NCI-H526 (cell line): Measurements from ENCODE around the gene PLA2G3.

Source experiments
- DNase-seq, 2 experiments: peaks; one replicate each; lab custom pipeline; 2025; lab: John Stamatoyannopoulos, UW

Gene PLA2G3

GRCh38 chr22:31148488-31148887 is 8.2 kb upstream of the PLA2G3 start:
- no peak for DNase-seq

- no peak for DNase-seq
These were observed 3.9 kb upstream of the PLA2G3 start for GRCh38 chr22:31144223-31144622.

GRCh38 chr22:31143537-31143936 is 3.2 kb upstream of the PLA2G3 start:
- DNase-seq = no peak

GRCh38 chr22:31143038-31143437 is 2.7 kb upstream of the PLA2G3 start:
- DNase-seq = no peak

GRCh38 chr22:31142285-31142684 is 2.0 kb upstream of the PLA2G3 start:
- DNase-seq = no peak

GRCh38 chr22:31141551-31141950 is 1.2 kb upstream of the PLA2G3 start:
- no peak for DNase-seq

GRCh38 chr22:31140746-31141145 is 438 bp upstream of the PLA2G3 start:
- no peak for DNase-seq

GRCh38 chr22:31139066-31139465 is 1.2 kb downstream of the PLA2G3 start:
- DNase-seq = no peak

GRCh38 chr22:31138126-31138525 is 2.2 kb downstream of the PLA2G3 start:
- DNase-seq = no peak

GRCh38 chr22:31137721-31138120 is 2.6 kb downstream of the PLA2G3 start:
- no peak for DNase-seq

GRCh38 chr22:31136711-31137110 is 3.6 kb downstream of the PLA2G3 start:
- DNase-seq = no peak

GRCh38 chr22:31136155-31136554 is 4.2 kb downstream of the PLA2G3 start:
- no peak for DNase-seq

GRCh38 chr22:31135706-31136105 is 4.6 kb downstream of the PLA2G3 start:
- no peak for DNase-seq

- no peak for DNase-seq
These were observed 5.6 kb downstream of the PLA2G3 start for GRCh38 chr22:31134688-31135087.

GRCh38 chr22:31133911-31134310 is 6.4 kb downstream of the PLA2G3 start:
- no peak for DNase-seq

- DNase-seq = no peak
These were observed 9.4 kb downstream of the PLA2G3 start for GRCh38 chr22:31130873-31131272.

GRCh38 chr22:31128156-31128555 is 12.2 kb downstream of the PLA2G3 start:
- DNase-seq = no peak

GRCh38 chr22:31127181-31127772 is 13.0 kb downstream of the PLA2G3 start:
- no peak for DNase-seq

- DNase-seq = no peak
These were observed 13.5 kb downstream of the PLA2G3 start for GRCh38 chr22:31126869-31127175.

GRCh38 chr22:31126128-31126868 is 14.0 kb downstream of the PLA2G3 start:
- no peak for DNase-seq

- no peak for DNase-seq
These were observed 14.7 kb downstream of the PLA2G3 start for GRCh38 chr22:31125521-31126117.

- DNase-seq = no peak
These were observed 15.4 kb downstream of the PLA2G3 start for GRCh38 chr22:31124811-31125465.

GRCh38 chr22:31124290-31124689 is 16.0 kb downstream of the PLA2G3 start:
- DNase-seq = no peak
